ENCODE results near the gene NOL12. TPM values are rescaled to one million over a fixed set of nuclear protein-coding genes. Genes with fewer than 3 reads are reported as not detected.
A peak's percentile ranks its signal among the peaks of the same experiment; 100 is the strongest.

Gene NOL12
- total RNA-seq, 4 donors from 2014 or later = 44.1 to 143 (median 57.2) TPM

GRCh38 chr22:37662039-37662438 is 24.1 kb upstream of the NOL12 start:
- 74 to 80% methylated on average over 2 to 5 of the region's 5 CpGs for WGBS, 2 donors (ENCODE audit: low coverage in 1 of 2)
- H3K27ac ChIP-seq = peak overlapping the region; percentile 87 to 93 (median 90)
- H3K4me1 ChIP-seq = peaks cover 24 to 64% (median 46%) of the 10 kb centered on the region in 4 donors
- in situ Hi-C loops (cut with MboI; ENCODE audit: low pct_ligation_motif_present in 1 of 4, low pct_unique_long_range_greater_than_20kb in 1 of 4, low sequenced_read_pairs in 3 of 4) (no loop called here), intact Hi-C loops (cut with DNase I; ENCODE audit: low total_unique reads) (no loop called here)
- TF ChIP-seq POLR2AphosphoS5 (IDR thresholded peaks at IDR 0.05) = no peak
- peaks cover 0 to 12% (median 0%) of the 10 kb centered on the region in 4 donors for H3K36me3 ChIP-seq
- H3K4me3 ChIP-seq = no peak overlapping the region
- H3K9me3 ChIP-seq = no peaks in the 10 kb centered on the region
- no peak for DNase-seq
- H3K27me3 ChIP-seq = no peaks in the 10 kb centered on the region

GRCh38 chr22:37663521-37664140 is 22.5 kb upstream of the NOL12 start:
- no peak for DNase-seq
- intact Hi-C loops (cut with DNase I; ENCODE audit: low total_unique reads) = no loop called here
- H3K9me3 ChIP-seq = no peaks in the 10 kb centered on the region
- TF ChIP-seq POLR2AphosphoS5 (IDR thresholded peaks at IDR 0.05) (no peak), EP300 (IDR thresholded peaks at IDR 0.05; ENCODE audit: low read depth) (no peak), POLR2A (IDR thresholded peaks at IDR 0.05) (no peak), CTCF (IDR thresholded peaks at IDR 0.05) (no peak)
- peaks cover 18 to 67% (median 41%) of the 10 kb centered on the region in 4 donors for H3K4me1 ChIP-seq
- no peak overlapping the region for H3K4me3 ChIP-seq
- 59 to 75% methylated on average over 9 to 16 of the region's 16 CpGs for WGBS, 2 donors (ENCODE audit: low coverage in 1 of 2)
- H3K27ac ChIP-seq = peak overlapping the region; percentile 87 to 93 (median 90)
- in situ Hi-C loops (cut with MboI; ENCODE audit: low pct_ligation_motif_present in 1 of 4, low pct_unique_long_range_greater_than_20kb in 1 of 4, low sequenced_read_pairs in 3 of 4) = no loop called here
- peaks cover 0 to 12% (median 0%) of the 10 kb centered on the region in 4 donors for H3K36me3 ChIP-seq
- no peaks in the 10 kb centered on the region for H3K27me3 ChIP-seq

DNA sequence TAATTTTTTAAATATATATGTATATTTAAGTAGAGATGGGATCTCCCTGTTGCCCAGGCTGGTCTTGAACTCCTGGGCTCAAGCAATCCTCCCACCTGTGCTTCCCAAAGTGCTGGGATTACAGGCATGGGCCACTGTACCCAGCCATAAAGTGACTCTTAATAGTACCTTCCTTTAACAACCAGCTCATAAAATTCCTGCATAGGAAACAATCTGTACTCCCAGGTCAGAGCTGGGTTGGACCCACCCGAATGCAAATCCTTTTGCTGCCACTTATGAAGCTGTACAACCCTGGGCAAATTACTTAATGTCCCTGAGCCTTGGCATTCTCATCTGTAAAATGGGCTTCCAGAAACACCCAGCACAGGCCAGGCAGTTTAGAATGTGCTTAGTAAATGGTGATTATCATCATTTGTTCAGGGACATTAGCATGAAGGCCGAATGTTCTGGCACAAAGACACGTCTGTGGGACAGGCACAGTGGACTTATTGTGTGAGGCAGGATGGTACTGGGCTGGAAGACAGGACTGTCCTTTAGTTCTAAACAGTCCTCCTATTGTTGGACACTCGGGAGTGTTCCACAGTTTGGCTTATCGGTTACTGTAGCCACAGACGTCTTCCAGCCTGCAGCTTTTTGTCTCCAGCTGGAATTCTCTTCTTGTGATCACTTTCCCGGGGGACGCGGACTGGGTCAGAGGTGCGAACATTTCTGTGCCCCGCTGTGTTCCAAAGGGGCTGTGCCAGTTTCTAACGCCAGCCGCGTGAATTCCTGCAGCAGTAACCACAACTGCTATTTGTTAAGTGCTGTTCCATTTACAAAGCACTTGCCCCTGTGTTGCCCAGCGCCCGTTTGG is 21.7 kb upstream of the NOL12 start:
- DNase-seq = peak; percentile 62
- in situ Hi-C loops (cut with MboI; ENCODE audit: low pct_ligation_motif_present in 1 of 4, low pct_unique_long_range_greater_than_20kb in 1 of 4, low sequenced_read_pairs in 3 of 4) (no loop called here), intact Hi-C loops (cut with DNase I; ENCODE audit: low total_unique reads) (no loop called here)
- H3K36me3 ChIP-seq = peaks cover 0 to 12% (median 0%) of the 10 kb centered on the region in 4 donors
- H3K9me3 ChIP-seq = no peaks in the 10 kb centered on the region
- H3K4me3 ChIP-seq = no peak overlapping the region
- peak in 1 of 3 donors; percentile 6 for TF ChIP-seq POLR2AphosphoS5 (IDR thresholded peaks at IDR 0.05)
- no peak for TF ChIP-seq EP300 (IDR thresholded peaks at IDR 0.05; ENCODE audit: low read depth)
- H3K4me1 ChIP-seq = peaks cover 18 to 65% (median 37%) of the 10 kb centered on the region in 4 donors
- H3K27me3 ChIP-seq = no peaks in the 10 kb centered on the region
- H3K27ac ChIP-seq = peak overlapping the region; percentile 87 to 93 (median 90)
- 40 to 64% methylated on average over 1 to 16 of the region's 16 CpGs for WGBS, 2 donors (ENCODE audit: low coverage in 1 of 2)

DNA sequence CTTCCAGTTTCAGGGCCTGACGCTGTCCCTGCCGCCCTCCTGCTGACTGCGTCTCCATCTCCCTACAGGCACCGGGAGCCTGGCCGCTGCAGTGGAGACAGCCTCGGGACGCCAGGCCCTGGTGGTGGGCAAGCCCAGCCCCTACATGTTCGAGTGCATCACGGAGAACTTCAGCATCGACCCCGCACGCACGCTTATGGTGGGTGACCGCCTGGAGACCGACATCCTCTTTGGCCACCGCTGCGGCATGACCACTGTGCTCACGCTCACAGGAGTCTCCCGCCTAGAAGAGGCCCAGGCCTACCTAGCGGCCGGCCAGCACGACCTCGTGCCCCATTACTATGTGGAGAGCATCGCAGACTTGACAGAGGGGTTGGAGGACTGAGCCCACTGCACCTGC is 20.7 kb upstream of the NOL12 start:
- intact Hi-C loops (cut with DNase I; ENCODE audit: low total_unique reads) (no loop called here), in situ Hi-C loops (cut with MboI; ENCODE audit: low pct_ligation_motif_present in 1 of 4, low pct_unique_long_range_greater_than_20kb in 1 of 4, low sequenced_read_pairs in 3 of 4) (no loop called here)
- Histone ChIP-seq H3K4me3 (no peak overlapping the region), H3K4me1 (peaks cover 12 to 55% (median 27%) of the 10 kb centered on the region in 4 donors), H3K27ac (peak overlapping the region in 2 of 4 donors; percentile 92 to 93), H3K27me3 (no peaks in the 10 kb centered on the region), H3K36me3 (peaks cover 0 to 12% (median 0%) of the 10 kb centered on the region in 4 donors), H3K9me3 (no peaks in the 10 kb centered on the region)
- TF ChIP-seq EP300 (IDR thresholded peaks at IDR 0.05; ENCODE audit: low read depth) = no peak
- WGBS, 2 donors (ENCODE audit: low coverage in 1 of 2) = 96% methylated on average over 24 of the region's 24 CpGs; no CpG with 5 or more reads in 1 of the 2 donors
- DNase-seq = no peak

DNA sequence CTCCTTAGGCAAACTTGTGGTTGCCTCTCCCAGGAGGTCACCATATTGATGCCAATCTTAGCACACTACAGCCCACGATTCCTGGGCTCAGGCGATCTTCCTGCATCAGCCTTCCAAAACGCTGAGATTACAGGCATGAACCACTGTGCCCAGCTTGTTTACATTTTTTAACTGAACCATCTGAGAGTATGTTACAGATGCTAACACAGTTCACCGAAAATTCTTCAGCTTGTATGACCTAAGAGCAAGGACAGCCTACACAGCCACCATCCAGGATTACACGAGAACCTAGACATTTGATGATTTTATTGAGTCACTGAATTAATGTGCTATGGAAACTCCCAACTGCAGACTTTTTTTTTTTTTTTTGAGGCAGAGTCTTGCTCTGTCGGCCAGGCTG is 16.6 kb upstream of the NOL12 start:
- no peak for DNase-seq
- Histone ChIP-seq H3K4me3 (no peak overlapping the region), H3K36me3 (peaks cover 0 to 12% (median 0%) of the 10 kb centered on the region in 4 donors), H3K4me1 (peaks cover 17 to 41% (median 26%) of the 10 kb centered on the region in 4 donors), H3K27me3 (no peaks in the 10 kb centered on the region), H3K27ac (peak overlapping the region; percentile 35 to 55 (median 44)), H3K9me3 (no peaks in the 10 kb centered on the region)
- in situ Hi-C loops (cut with MboI; ENCODE audit: low pct_ligation_motif_present in 1 of 4, low pct_unique_long_range_greater_than_20kb in 1 of 4, low sequenced_read_pairs in 3 of 4) = no loop called here
- intact Hi-C loops (cut with DNase I; ENCODE audit: low total_unique reads) = no loop called here
- 58% methylated on average over 6 of the region's 6 CpGs; no CpG with 5 or more reads in 1 of the 2 donors for whole genome bisulfite sequencing, 2 donors (ENCODE audit: low coverage in 1 of 2)
- TF ChIP-seq POLR2A (IDR thresholded peaks at IDR 0.05) = no peak
- TF ChIP-seq EP300 (IDR thresholded peaks at IDR 0.05; ENCODE audit: low read depth) = no peak
- TF ChIP-seq CTCF (IDR thresholded peaks at IDR 0.05) = no peak
- TF ChIP-seq POLR2AphosphoS5 (IDR thresholded peaks at IDR 0.05) = no peak
